Measurements from ENCODE around the gene ZNF91. TPM values are rescaled to one million over a fixed set of nuclear protein-coding genes. Genes with fewer than 3 reads are reported as not detected.

ZNF91 gene
- total RNA-seq, 1 donor from 2014 or later: 54.2 TPM

- TF ChIP-seq, protein P1, sequence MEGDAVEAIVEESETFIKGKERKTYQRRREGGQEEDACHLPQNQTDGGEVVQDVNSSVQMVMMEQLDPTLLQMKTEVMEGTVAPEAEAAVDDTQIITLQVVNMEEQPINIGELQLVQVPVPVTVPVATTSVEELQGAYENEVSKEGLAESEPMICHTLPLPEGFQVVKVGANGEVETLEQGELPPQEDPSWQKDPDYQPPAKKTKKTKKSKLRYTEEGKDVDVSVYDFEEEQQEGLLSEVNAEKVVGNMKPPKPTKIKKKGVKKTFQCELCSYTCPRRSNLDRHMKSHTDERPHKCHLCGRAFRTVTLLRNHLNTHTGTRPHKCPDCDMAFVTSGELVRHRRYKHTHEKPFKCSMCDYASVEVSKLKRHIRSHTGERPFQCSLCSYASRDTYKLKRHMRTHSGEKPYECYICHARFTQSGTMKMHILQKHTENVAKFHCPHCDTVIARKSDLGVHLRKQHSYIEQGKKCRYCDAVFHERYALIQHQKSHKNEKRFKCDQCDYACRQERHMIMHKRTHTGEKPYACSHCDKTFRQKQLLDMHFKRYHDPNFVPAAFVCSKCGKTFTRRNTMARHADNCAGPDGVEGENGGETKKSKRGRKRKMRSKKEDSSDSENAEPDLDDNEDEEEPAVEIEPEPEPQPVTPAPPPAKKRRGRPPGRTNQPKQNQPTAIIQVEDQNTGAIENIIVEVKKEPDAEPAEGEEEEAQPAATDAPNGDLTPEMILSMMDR (IDR thresholded peaks at IDR 0.05): no peak
- Histone ChIP-seq H3K27ac (no peak overlapping the region), H3K4me1 (no peaks in the 10 kb centered on the region), H3K27me3 (ENCODE audit: low read depth) (no peaks in the 10 kb centered on the region), H3K9me3 (peaks cover 18% of the 10 kb centered on the region), H3K4me3 (no peak overlapping the region), H3K36me3 (no peaks in the 10 kb centered on the region)
- intact Hi-C loops (cut with DNase I): no loop called here
- no peak for ATAC-seq
- no peak for DNase-seq
Observed at GRCh38 chr19:23318143-23318542, 77.1 kb downstream of the ZNF91 start.

- Histone ChIP-seq H3K27me3 (ENCODE audit: low read depth) (no peaks in the 10 kb centered on the region), H3K4me3 (no peak overlapping the region), H3K4me1 (no peaks in the 10 kb centered on the region), H3K36me3 (no peaks in the 10 kb centered on the region), H3K9me3 (peaks cover 18% of the 10 kb centered on the region), H3K27ac (no peak overlapping the region)
- DNase-seq: no peak
- no peak for ATAC-seq
- intact Hi-C loops (cut with DNase I): no loop called here
- TF ChIP-seq, protein P1 (IDR thresholded peaks at IDR 0.05): no peak
Observed at GRCh38 chr19:23315286-23315685, 80.0 kb downstream of the ZNF91 start.

DNA sequence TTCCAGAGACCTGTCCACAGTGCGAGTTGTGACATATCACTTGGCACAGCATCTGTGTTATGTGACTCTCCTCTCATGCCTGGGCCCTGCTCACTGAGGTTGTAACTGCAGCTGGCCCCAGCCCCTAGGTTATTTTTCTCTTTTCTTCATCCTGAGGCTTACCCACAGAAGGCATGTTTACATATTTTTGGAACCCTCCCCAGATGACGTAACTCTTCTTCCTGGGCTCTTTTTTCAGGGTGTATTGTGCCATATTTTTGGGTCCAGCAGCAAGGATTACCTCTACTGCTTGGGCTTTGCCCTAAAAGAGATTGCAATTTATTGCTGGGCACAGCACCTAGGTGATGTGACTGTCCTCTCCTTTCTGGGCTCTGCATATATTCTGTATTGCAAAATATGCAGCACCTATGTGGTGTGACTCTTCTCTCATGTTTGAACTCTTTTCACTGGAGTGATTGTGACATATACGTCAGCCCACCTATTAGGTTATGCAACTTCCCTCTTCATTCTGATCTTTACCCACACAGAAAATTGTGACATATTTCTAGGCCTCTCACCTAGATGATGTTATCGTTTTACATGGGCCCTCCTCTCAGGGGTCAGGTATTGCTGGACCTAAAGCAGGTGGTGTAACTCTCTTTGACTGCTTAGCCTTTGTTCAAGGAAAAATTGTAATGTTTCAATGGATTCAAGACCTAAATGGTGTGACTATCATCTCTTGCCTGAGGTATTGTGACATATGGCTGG, 80.6 kb downstream of the ZNF91 start:
- Histone ChIP-seq H3K4me3 (no peak overlapping the region), H3K27me3 (ENCODE audit: low read depth) (no peaks in the 10 kb centered on the region), H3K36me3 (no peaks in the 10 kb centered on the region), H3K9me3 (peaks cover 18% of the 10 kb centered on the region), H3K4me1 (no peaks in the 10 kb centered on the region), H3K27ac (no peak overlapping the region)
- no peak for DNase-seq
- intact Hi-C loops (cut with DNase I): no loop called here
- TF ChIP-seq, protein P1 (IDR thresholded peaks at IDR 0.05): no peak
- no peak for ATAC-seq

- ATAC-seq: no peak
Observed at GRCh38 chr19:23313196-23313595, 82.1 kb downstream of the ZNF91 start.

GRCh38 chr19:23312515-23312914, 82.8 kb downstream of the ZNF91 start:
- ATAC-seq (no peak), DNase-seq (no peak)
- intact Hi-C loops (cut with DNase I): no loop called here
- H3K4me1 ChIP-seq: no peaks in the 10 kb centered on the region
- no peaks in the 10 kb centered on the region for H3K36me3 ChIP-seq
- H3K4me3 ChIP-seq: no peak overlapping the region
- peaks cover 11% of the 10 kb centered on the region for H3K9me3 ChIP-seq
- TF ChIP-seq, protein P1 (IDR thresholded peaks at IDR 0.05): no peak
- no peak overlapping the region for H3K27ac ChIP-seq
- no peaks in the 10 kb centered on the region for H3K27me3 ChIP-seq (ENCODE audit: low read depth)

More at GRCh38 chr19:23313196-23313595, 82.1 kb downstream of the ZNF91 start:
- peaks cover 15% of the 10 kb centered on the region for H3K9me3 ChIP-seq
- no peak overlapping the region for H3K27ac ChIP-seq
- no peaks in the 10 kb centered on the region for H3K4me1 ChIP-seq
- no peak for DNase-seq
- H3K36me3 ChIP-seq: no peaks in the 10 kb centered on the region
- TF ChIP-seq, protein P1 (IDR thresholded peaks at IDR 0.05): no peak
- intact Hi-C loops (cut with DNase I): no loop called here
- H3K4me3 ChIP-seq: no peak overlapping the region
- H3K27me3 ChIP-seq (ENCODE audit: low read depth): no peaks in the 10 kb centered on the region

Data from lower lobe of right lung (tissue), 2 donors.